Muscle of leg (tissue), 11 donors: ENCODE results near the gene TLE5. TPM values are rescaled to one million over a fixed set of nuclear protein-coding genes. Genes with fewer than 3 reads are reported as not detected.
"Not testable (repeated sequence)": the region's sequence is repeated elsewhere in the genome, so short reads cannot be mapped to it uniquely, and the experiment has no call there.

Experiments used
- DNase-seq: peaks from one replicate; pipeline ENCODE4 v3.0.0; 2013
- H3K27ac ChIP-seq: one replicate; pipeline ENCODE4 v1.5.1; 2013; ENCODE audit warnings: mild to moderate bottlenecking, low read length, control low read depth
- H3K27me3 ChIP-seq: one replicate; pipeline ENCODE4 v1.6.1; 2013; ENCODE audit warnings: low read length; ENCODE audit not compliant: control insufficient read depth, insufficient read depth
- H3K36me3 ChIP-seq: one replicate; pipeline ENCODE4 v1.6.1; 2013; ENCODE audit warnings: low read length; ENCODE audit not compliant: control insufficient read depth, insufficient read depth
- H3K4me1 ChIP-seq: one replicate; pipeline ENCODE4 v1.6.1; 2013; ENCODE audit warnings: low read length; ENCODE audit not compliant: control insufficient read depth, insufficient read depth
- H3K4me3 ChIP-seq: one replicate; pipeline ENCODE4 v1.5.1; 2013; ENCODE audit warnings: low read length, control low read depth
- H3K9me3 ChIP-seq: replicated peaks from 2 replicates; pipeline ENCODE4 v1.6.1; 2013; ENCODE audit warnings: low read depth, low read length; ENCODE audit not compliant: control insufficient read depth
- WGBS: methylation state at CpG from one replicate; pipeline ENCODE4 v1.1.5; 2013; ENCODE audit warnings: missing lambda C conversion rate; ENCODE audit not compliant: insufficient coverage; 5-methylcytosine and 5-hydroxymethylcytosine counted together
- polyA plus RNA-seq, 8 donors: library from polyadenylated mRNA; unstranded; fragments of 120-200 nt; gene quantifications; one replicate each; pipeline versions ENCODE4 v1.2.1 to v1.2.3, GENCODE V29; 2013; ENCODE audit warnings: inconsistent platforms in 1 of 8, low replicate concordance in 1 of 8; ENCODE audit not compliant: insufficient read length in 8 of 8, insufficient read depth in 1 of 8
- total RNA-seq: library from RNA; stranded (reverse); fragments of 120-200 nt; gene quantifications from one replicate; pipeline ENCODE4 v1.2.4, GENCODE V29; 2013

Gene TLE5
- total and polyA plus RNA-seq, 9 donors: 245 to 773 (median 694) TPM

- peaks cover 77% of the 10 kb centered on the region for H3K36me3 ChIP-seq
- no peak overlapping the region for H3K4me3 ChIP-seq
- no peaks in the 10 kb centered on the region for H3K27me3 ChIP-seq
- WGBS: 43% methylated on average over 22 of the region's 31 CpGs
- no peak for DNase-seq
- H3K9me3 ChIP-seq: no peaks in the 10 kb centered on the region
- H3K27ac ChIP-seq: peak overlapping the region; percentile 1
- peaks cover 63% of the 10 kb centered on the region for H3K4me1 ChIP-seq
Observed at GRCh38 chr19:3055741-3056416, 6.4 kb downstream of the TLE5 start.

- no peak for DNase-seq
- peaks cover 72% of the 10 kb centered on the region for H3K36me3 ChIP-seq
- no peak overlapping the region for H3K27ac ChIP-seq
- H3K4me3 ChIP-seq: no peak overlapping the region
- H3K9me3 ChIP-seq: no peaks in the 10 kb centered on the region
- no peaks in the 10 kb centered on the region for H3K27me3 ChIP-seq
- H3K4me1 ChIP-seq: peaks cover 58% of the 10 kb centered on the region
- WGBS: 73% methylated on average over 15 of the region's 20 CpGs
Observed at GRCh38 chr19:3054972-3055740, 7.1 kb downstream of the TLE5 start.

GRCh38 chr19:3054265-3054971 lies 7.9 kb downstream of the TLE5 start:
- H3K27ac ChIP-seq: no peak overlapping the region
- H3K27me3 ChIP-seq: no peaks in the 10 kb centered on the region
- H3K9me3 ChIP-seq: no peaks in the 10 kb centered on the region
- peaks cover 65% of the 10 kb centered on the region for H3K36me3 ChIP-seq
- peaks cover 53% of the 10 kb centered on the region for H3K4me1 ChIP-seq
- no peak overlapping the region for H3K4me3 ChIP-seq
- 36% methylated on average over 2 of the region's 4 CpGs for WGBS
- no peak for DNase-seq

GRCh38 chr19:3053780-3054179 lies 8.5 kb downstream of the TLE5 start:
- Histone ChIP-seq H3K9me3 (no peaks in the 10 kb centered on the region), H3K36me3 (peaks cover 58% of the 10 kb centered on the region)

GRCh38 chr19:3053218-3053621 lies 9.1 kb downstream of the TLE5 start:
- no peak overlapping the region for H3K4me3 ChIP-seq
- WGBS: 80% methylated on average over 6 of the region's 15 CpGs
- peaks cover 46% of the 10 kb centered on the region for H3K4me1 ChIP-seq
- H3K9me3 ChIP-seq: no peaks in the 10 kb centered on the region
- H3K27me3 ChIP-seq: no peaks in the 10 kb centered on the region
- H3K27ac ChIP-seq: no peak overlapping the region
- DNase-seq: no peak
- peaks cover 53% of the 10 kb centered on the region for H3K36me3 ChIP-seq

More at GRCh38 chr19:3053780-3054179, 8.5 kb downstream of the TLE5 start:
- Histone ChIP-seq H3K27ac (no peak overlapping the region), H3K27me3 (no peaks in the 10 kb centered on the region), H3K4me3 (no peak overlapping the region), H3K4me1 (peaks cover 51% of the 10 kb centered on the region)
- DNase-seq: no peak
- WGBS: 33% methylated on average over 12 of the region's 21 CpGs

GRCh38 chr19:3050016-3050415 lies 12.3 kb downstream of the TLE5 start:
- no CpG with 5 or more reads among the region's 7 CpGs for whole genome bisulfite sequencing
- not testable (repeated sequence) for H3K9me3 ChIP-seq, H3K27me3 ChIP-seq, DNase-seq, H3K27ac ChIP-seq, H3K4me3 ChIP-seq
- H3K36me3 ChIP-seq: peaks cover 22% of the 10 kb centered on the region
- peaks cover 36% of the 10 kb centered on the region for H3K4me1 ChIP-seq

GRCh38 chr19:3049089-3049488 lies 13.2 kb downstream of the TLE5 start:
- Histone ChIP-seq H3K9me3 (no peaks in the 10 kb centered on the region), H3K4me3 (no peak overlapping the region), H3K36me3 (peaks cover 13% of the 10 kb centered on the region), H3K27ac (no peak overlapping the region), H3K27me3 (peaks cover 7% of the 10 kb centered on the region), H3K4me1 (peaks cover 27% of the 10 kb centered on the region)
- DNase-seq: no peak
- WGBS: 89% methylated on average over 2 of the region's 3 CpGs

- no peak overlapping the region for H3K4me3 ChIP-seq
- 100% methylated on average over 2 of the region's 5 CpGs for WGBS
Observed at GRCh38 chr19:3048190-3048533, 14.1 kb downstream of the TLE5 start.

GRCh38 chr19:3047496-3048189 lies 14.7 kb downstream of the TLE5 start:
- 12% methylated on average over 16 of the region's 28 CpGs for WGBS
- Histone ChIP-seq H3K4me3 (peak overlapping the region; percentile 30), H3K9me3 (no peaks in the 10 kb centered on the region), H3K4me1 (peaks cover 30% of the 10 kb centered on the region), H3K27me3 (peaks cover 7% of the 10 kb centered on the region), H3K27ac (no peak overlapping the region), H3K36me3 (peaks cover under 1% of the 10 kb centered on the region)
- DNase-seq: peak; percentile 77

More at GRCh38 chr19:3048190-3048533, 14.1 kb downstream of the TLE5 start:
- Histone ChIP-seq H3K27ac (no peak overlapping the region), H3K9me3 (no peaks in the 10 kb centered on the region), H3K36me3 (peaks cover 5% of the 10 kb centered on the region), H3K27me3 (peaks cover 7% of the 10 kb centered on the region), H3K4me1 (peaks cover 25% of the 10 kb centered on the region)
- no peak for DNase-seq
